WTC11 (cell line): ENCODE data around the gene NLE1. TPM values are rescaled to one million over a fixed set of nuclear protein-coding genes. Genes with fewer than 3 reads are reported as not detected.

Experiments used
- ATAC-seq: fragments of 200-7000 bp; cut with Tn5 transposase; 2 replicates; pipeline ENCODE4 v1.10.0; 2021; ENCODE audit warnings: mild to moderate bottlenecking, moderate library complexity
- CTCF ChIA-PET: fragments of 300-600 bp; sonication (Branson Sonifier 250); formaldehyde crosslinking; loops from one replicate; lab custom pipeline; 2021; ENCODE audit warnings: antibody characterized with exemption; lab: Charles Lee
- POLR2A ChIA-PET: fragments of 350-600 bp; sonication (Branson Sonifier 250); formaldehyde crosslinking; loops from one replicate; lab custom pipeline; 2021; ENCODE audit warnings: antibody characterized with exemption; lab: Charles Lee
- DNase-seq: peaks from one replicate; pipeline ENCODE4 v3.0.0; 2021; ENCODE audit warnings: low spot score
- H3K27ac Mint-ChIP-seq: 2 replicates; pipeline ENCODE4 v1.8.0; 2021; ENCODE audit warnings: mixed read lengths
- H3K27me3 Mint-ChIP-seq: 2 replicates; pipeline ENCODE4 v1.8.0; 2021; ENCODE audit warnings: low read depth, mild to moderate bottlenecking, moderate library complexity, mixed read lengths
- H3K36me3 Mint-ChIP-seq: 2 replicates; pipeline ENCODE4 v1.8.0; 2021; ENCODE audit warnings: mixed read lengths
- H3K4me1 Mint-ChIP-seq: 2 replicates; pipeline ENCODE4 v1.8.0; 2022; ENCODE audit warnings: mixed read lengths
- H3K4me3 Mint-ChIP-seq: 2 replicates; pipeline ENCODE4 v1.8.0; 2021; ENCODE audit warnings: mild to moderate bottlenecking, moderate library complexity, mixed read lengths
- H3K9me3 Mint-ChIP-seq: 2 replicates; pipeline ENCODE4 v1.8.0; 2021; ENCODE audit warnings: mixed read lengths
- EMX1 ChIP-seq: fragments of 250-450 bp; sonication (Bioruptor Pico); IDR thresholded peaks from 2 replicates; pipeline ENCODE4 v1.8.0; 2021; ENCODE audit warnings: mild to moderate bottlenecking
- FOXJ3 ChIP-seq: sonication (generic); formaldehyde crosslinking; IDR thresholded peaks from 2 replicates; pipeline ENCODE4 v1.9.0; 2021; ENCODE audit warnings: missing genetic modification reagents, mild to moderate bottlenecking, borderline replicate concordance
- GTF2I ChIP-seq: fragments of 250-450 bp; sonication (Bioruptor Pico); conservative IDR thresholded peaks from 2 replicates; pipeline ENCODE4 v1.4.0; 2021; ENCODE audit warnings: mild to moderate bottlenecking
- JAZF1 ChIP-seq: fragments of 250-450 bp; sonication (Bioruptor Pico); IDR thresholded peaks from 2 replicates; pipeline ENCODE4 v1.9.0; 2021; ENCODE audit warnings: moderate library complexity, mild to moderate bottlenecking, inconsistent platforms
- MYBL2 ChIP-seq: sonication (generic); formaldehyde crosslinking; IDR thresholded peaks from 2 replicates; pipeline ENCODE4 v1.8.1; 2023; ENCODE audit warnings: mild to moderate bottlenecking, moderate library complexity, missing genetic modification reagents
- NFE2L1 ChIP-seq: sonication (generic); formaldehyde crosslinking; IDR thresholded peaks from 2 replicates; pipeline ENCODE4 v1.8.1; 2023; ENCODE audit warnings: missing genetic modification reagents
- NR2C2 ChIP-seq: sonication (generic); formaldehyde crosslinking; IDR thresholded peaks from 2 replicates; pipeline ENCODE4 v1.8.0; 2022; ENCODE audit warnings: mild to moderate bottlenecking, missing genetic modification reagents
- PRRX2 ChIP-seq: fragments of 250-450 bp; sonication (Bioruptor Pico); IDR thresholded peaks from 2 replicates; pipeline ENCODE4 v1.8.0; 2021; ENCODE audit warnings: mild to moderate bottlenecking
- ZNF396 ChIP-seq: fragments of 250-450 bp; sonication (Bioruptor Pico); IDR thresholded peaks from 2 replicates; pipeline ENCODE4 v1.8.0; 2021; ENCODE audit warnings: mild to moderate bottlenecking, moderate library complexity, borderline replicate concordance
- total RNA-seq: library from RNA; stranded (reverse); gene quantifications from 3 replicates; pipeline ENCODE4 v1.2.3, GENCODE V29; 2021
- TF ChIP-seq, protein P1 (sequence below): fragments of 250-450 bp; sonication (Bioruptor Pico); IDR thresholded peaks from 2 replicates; pipeline ENCODE4 v1.9.0; 2021; ENCODE audit warnings: mild to moderate bottlenecking
- TF ChIP-seq, protein P2 (sequence below): sonication (generic); formaldehyde crosslinking; IDR thresholded peaks from 2 replicates; pipeline ENCODE4 v1.8.0; 2022; ENCODE audit warnings: mild to moderate bottlenecking, missing genetic modification reagents
- TF ChIP-seq, protein P3 (sequence below): sonication (generic); formaldehyde crosslinking; IDR thresholded peaks from 2 replicates; pipeline ENCODE4 v1.8.1; 2023; ENCODE audit warnings: mild to moderate bottlenecking, missing genetic modification reagents, borderline replicate concordance
- TF ChIP-seq, protein P4 (sequence below): sonication (generic); formaldehyde crosslinking; IDR thresholded peaks from 2 replicates; pipeline ENCODE4 v1.8.0; 2022; ENCODE audit warnings: mild to moderate bottlenecking, missing genetic modification reagents
- TF ChIP-seq, protein P5 (sequence below): sonication (generic); formaldehyde crosslinking; IDR thresholded peaks from 2 replicates; pipeline ENCODE4 v1.8.1; 2022; ENCODE audit warnings: missing genetic modification reagents, borderline replicate concordance

NLE1 gene
- total RNA-seq, 1 experiment from 2014 or later, result 52.2 TPM

DNA sequence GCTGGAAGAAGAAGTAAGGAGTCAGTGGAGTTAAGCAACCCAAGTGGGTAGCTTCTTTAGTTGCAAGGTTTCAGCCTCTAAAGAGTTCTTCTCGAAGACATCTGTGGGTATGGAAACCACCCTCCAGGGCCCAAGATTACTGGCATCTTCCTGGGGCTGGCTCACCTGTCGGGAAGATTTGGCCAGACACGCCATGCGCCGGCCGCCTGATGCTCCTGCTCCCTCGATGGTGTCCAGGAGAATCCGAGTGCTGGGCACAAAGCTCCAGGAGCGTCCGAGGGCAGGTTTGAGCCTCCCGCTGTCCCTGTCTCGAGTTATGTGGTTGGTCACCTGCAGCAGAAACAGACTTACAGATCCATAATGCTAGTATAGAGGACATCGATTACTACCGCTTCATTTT, 41.1 kb downstream of the NLE1 start (continued):
- TF ChIP-seq, protein P1, sequence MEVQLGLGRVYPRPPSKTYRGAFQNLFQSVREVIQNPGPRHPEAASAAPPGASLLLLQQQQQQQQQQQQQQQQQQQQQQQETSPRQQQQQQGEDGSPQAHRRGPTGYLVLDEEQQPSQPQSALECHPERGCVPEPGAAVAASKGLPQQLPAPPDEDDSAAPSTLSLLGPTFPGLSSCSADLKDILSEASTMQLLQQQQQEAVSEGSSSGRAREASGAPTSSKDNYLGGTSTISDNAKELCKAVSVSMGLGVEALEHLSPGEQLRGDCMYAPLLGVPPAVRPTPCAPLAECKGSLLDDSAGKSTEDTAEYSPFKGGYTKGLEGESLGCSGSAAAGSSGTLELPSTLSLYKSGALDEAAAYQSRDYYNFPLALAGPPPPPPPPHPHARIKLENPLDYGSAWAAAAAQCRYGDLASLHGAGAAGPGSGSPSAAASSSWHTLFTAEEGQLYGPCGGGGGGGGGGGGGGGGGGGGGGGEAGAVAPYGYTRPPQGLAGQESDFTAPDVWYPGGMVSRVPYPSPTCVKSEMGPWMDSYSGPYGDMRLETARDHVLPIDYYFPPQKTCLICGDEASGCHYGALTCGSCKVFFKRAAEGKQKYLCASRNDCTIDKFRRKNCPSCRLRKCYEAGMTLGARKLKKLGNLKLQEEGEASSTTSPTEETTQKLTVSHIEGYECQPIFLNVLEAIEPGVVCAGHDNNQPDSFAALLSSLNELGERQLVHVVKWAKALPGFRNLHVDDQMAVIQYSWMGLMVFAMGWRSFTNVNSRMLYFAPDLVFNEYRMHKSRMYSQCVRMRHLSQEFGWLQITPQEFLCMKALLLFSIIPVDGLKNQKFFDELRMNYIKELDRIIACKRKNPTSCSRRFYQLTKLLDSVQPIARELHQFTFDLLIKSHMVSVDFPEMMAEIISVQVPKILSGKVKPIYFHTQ (CRISPR knock-in tag), result no peak

DNA sequence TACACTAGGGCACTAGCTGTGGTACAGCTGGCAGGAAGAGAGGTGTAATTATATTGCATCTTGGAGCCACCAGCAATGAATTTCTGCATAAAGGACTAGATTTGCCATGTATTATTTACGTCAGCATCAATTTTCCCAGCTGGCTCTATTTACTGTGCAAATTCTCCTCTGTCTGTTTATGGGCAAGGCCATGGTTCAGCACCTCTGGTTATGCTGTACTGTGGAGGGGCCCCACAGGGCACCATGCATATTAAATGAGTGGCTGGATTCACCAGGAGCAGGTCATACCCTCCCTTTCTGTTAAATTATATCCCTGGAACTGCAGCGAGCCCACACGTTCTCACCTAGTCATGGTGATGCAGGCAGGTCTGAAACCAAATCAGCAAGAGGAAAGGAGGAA, 42.2 kb downstream of the NLE1 start:
- Mint-ChIP-seq H3K27ac (no peak overlapping the region), H3K4me3 (no peak overlapping the region), H3K9me3 (no peaks in the 10 kb centered on the region), H3K36me3 (peaks cover 7% of the 10 kb centered on the region; the same call in 1 of the 2 replicates), H3K4me1 (no peaks in the 10 kb centered on the region), H3K27me3 (no peaks in the 10 kb centered on the region)
- ATAC-seq (no peak), DNase-seq (no peak)
- ChIA-PET POLR2A (no interaction called here), CTCF (no interaction called here)
- TF ChIP-seq, protein P2, sequence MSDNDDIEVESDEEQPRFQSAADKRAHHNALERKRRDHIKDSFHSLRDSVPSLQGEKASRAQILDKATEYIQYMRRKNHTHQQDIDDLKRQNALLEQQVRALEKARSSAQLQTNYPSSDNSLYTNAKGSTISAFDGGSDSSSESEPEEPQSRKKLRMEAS (CRISPR knock-in tag), result no peak
- TF ChIP-seq ZNF396 (CRISPR knock-in tag) (no peak), JAZF1 (CRISPR knock-in tag) (no peak), PRRX2 (CRISPR knock-in tag) (no peak)
- TF ChIP-seq, protein P3, sequence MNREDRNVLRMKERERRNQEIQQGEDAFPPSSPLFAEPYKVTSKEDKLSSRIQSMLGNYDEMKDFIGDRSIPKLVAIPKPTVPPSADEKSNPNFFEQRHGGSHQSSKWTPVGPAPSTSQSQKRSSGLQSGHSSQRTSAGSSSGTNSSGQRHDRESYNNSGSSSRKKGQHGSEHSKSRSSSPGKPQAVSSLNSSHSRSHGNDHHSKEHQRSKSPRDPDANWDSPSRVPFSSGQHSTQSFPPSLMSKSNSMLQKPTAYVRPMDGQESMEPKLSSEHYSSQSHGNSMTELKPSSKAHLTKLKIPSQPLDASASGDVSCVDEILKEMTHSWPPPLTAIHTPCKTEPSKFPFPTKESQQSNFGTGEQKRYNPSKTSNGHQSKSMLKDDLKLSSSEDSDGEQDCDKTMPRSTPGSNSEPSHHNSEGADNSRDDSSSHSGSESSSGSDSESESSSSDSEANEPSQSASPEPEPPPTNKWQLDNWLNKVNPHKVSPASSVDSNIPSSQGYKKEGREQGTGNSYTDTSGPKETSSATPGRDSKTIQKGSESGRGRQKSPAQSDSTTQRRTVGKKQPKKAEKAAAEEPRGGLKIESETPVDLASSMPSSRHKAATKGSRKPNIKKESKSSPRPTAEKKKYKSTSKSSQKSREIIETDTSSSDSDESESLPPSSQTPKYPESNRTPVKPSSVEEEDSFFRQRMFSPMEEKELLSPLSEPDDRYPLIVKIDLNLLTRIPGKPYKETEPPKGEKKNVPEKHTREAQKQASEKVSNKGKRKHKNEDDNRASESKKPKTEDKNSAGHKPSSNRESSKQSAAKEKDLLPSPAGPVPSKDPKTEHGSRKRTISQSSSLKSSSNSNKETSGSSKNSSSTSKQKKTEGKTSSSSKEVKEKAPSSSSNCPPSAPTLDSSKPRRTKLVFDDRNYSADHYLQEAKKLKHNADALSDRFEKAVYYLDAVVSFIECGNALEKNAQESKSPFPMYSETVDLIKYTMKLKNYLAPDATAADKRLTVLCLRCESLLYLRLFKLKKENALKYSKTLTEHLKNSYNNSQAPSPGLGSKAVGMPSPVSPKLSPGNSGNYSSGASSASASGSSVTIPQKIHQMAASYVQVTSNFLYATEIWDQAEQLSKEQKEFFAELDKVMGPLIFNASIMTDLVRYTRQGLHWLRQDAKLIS, result no peak
- TF ChIP-seq, protein P4, sequence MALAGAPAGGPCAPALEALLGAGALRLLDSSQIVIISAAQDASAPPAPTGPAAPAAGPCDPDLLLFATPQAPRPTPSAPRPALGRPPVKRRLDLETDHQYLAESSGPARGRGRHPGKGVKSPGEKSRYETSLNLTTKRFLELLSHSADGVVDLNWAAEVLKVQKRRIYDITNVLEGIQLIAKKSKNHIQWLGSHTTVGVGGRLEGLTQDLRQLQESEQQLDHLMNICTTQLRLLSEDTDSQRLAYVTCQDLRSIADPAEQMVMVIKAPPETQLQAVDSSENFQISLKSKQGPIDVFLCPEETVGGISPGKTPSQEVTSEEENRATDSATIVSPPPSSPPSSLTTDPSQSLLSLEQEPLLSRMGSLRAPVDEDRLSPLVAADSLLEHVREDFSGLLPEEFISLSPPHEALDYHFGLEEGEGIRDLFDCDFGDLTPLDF (CRISPR knock-in tag), result no peak

DNA sequence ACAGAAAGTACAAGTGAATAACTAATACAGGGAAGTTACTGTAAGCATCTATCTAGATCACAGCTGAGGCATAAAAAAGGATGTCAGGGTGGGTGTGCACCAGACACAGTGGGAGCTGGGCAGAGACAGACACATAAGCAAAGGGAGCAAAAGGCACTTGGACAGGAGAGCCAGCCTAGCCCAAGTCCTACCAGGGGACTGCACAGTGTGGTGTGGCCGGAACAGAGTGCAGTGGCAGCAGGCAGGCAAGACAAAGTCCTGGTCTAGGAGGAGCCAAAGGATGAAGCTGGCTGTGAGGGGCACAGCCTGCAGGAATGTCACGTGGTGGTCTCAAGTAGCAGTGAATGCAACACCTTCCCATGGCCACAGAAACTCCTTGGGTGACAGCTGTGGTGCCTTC, 44.3 kb downstream of the NLE1 start:
- Mint-ChIP-seq H3K9me3 (no peaks in the 10 kb centered on the region), H3K27me3 (no peaks in the 10 kb centered on the region), H3K4me1 (no peaks in the 10 kb centered on the region), H3K4me3 (no peak overlapping the region), H3K36me3 (0 out of 2 replicates have a peak, but pooled peaks cover under 1% of the 10 kb centered on the region), H3K27ac (no peak overlapping the region; the same call in 1 of the 2 replicates)
- no peak; the same call in 1 of the 2 replicates for ATAC-seq
- TF ChIP-seq, protein P4 (CRISPR knock-in tag), result no peak
- no peak for TF ChIP-seq EMX1 (CRISPR knock-in tag)
- TF ChIP-seq, all 79 proteins: peak for 0
- DNase-seq, result no peak
- POLR2A ChIA-PET, result no interaction called here
- CTCF ChIA-PET, result no interaction called here

DNA sequence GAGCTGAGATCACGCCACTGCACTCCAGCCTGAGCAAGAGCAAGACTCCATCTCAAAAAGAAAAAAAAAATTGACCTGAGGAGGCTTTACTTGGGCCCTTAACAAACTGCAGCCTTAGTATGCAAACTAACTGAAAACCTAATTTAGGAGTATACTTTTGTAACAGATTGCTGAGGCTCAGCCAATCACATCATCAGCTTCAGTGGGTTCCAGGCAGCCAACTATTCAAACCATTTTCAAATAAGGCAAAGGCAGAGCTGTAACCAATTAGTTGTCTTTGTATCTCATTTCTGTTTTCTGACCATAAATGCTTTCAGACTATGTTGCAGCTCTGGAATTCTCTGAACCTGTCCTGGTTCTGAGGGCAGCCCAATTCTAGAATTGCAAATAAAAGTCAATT, 46.4 kb downstream of the NLE1 start:
- POLR2A ChIA-PET, result no interaction called here
- H3K9me3 Mint-ChIP-seq, result no peaks in the 10 kb centered on the region
- TF ChIP-seq NR2C2 (CRISPR knock-in tag), result no peak
- TF ChIP-seq, protein P4 (CRISPR knock-in tag), result no peak
- no peak for TF ChIP-seq GTF2I (CRISPR knock-in tag)
- TF ChIP-seq FOXJ3 (CRISPR knock-in tag), result no peak
- TF ChIP-seq NFE2L1 (CRISPR knock-in tag), result no peak
- TF ChIP-seq MYBL2, result no peak
- TF ChIP-seq, protein P5, sequence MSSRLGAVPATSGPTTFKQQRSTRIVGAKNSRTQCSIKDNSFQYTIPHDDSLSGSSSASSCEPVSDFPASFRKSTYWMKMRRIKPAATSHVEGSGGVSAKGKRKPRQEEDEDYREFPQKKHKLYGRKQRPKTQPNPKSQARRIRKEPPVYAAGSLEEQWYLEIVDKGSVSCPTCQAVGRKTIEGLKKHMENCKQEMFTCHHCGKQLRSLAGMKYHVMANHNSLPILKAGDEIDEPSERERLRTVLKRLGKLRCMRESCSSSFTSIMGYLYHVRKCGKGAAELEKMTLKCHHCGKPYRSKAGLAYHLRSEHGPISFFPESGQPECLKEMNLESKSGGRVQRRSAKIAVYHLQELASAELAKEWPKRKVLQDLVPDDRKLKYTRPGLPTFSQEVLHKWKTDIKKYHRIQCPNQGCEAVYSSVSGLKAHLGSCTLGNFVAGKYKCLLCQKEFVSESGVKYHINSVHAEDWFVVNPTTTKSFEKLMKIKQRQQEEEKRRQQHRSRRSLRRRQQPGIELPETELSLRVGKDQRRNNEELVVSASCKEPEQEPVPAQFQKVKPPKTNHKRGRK, result no peak

More for the DNA sequence above, 46.4 kb downstream of the NLE1 start:
- H3K27me3 Mint-ChIP-seq, result no peaks in the 10 kb centered on the region
- no peaks in the 10 kb centered on the region for H3K36me3 Mint-ChIP-seq
- no peak overlapping the region for H3K4me3 Mint-ChIP-seq
- DNase-seq (no peak), ATAC-seq (no peak)
- no peaks in the 10 kb centered on the region for H3K4me1 Mint-ChIP-seq
- CTCF ChIA-PET, result interaction anchor here (1.7 kb wide), 1 partner anchor 24 kb away, joined by 5 read pairs; the partner anchor contains the start of gene RAD51D
- no peak overlapping the region for H3K27ac Mint-ChIP-seq
